ENCODE results near the gene DDX11.
A peak's percentile ranks its signal among the peaks of the same experiment; 100 is the strongest.
"Not testable (repeated sequence)": the region's sequence is repeated elsewhere in the genome, so short reads cannot be mapped to it uniquely, and the experiment has no call there.

Gene DDX11

DNA sequence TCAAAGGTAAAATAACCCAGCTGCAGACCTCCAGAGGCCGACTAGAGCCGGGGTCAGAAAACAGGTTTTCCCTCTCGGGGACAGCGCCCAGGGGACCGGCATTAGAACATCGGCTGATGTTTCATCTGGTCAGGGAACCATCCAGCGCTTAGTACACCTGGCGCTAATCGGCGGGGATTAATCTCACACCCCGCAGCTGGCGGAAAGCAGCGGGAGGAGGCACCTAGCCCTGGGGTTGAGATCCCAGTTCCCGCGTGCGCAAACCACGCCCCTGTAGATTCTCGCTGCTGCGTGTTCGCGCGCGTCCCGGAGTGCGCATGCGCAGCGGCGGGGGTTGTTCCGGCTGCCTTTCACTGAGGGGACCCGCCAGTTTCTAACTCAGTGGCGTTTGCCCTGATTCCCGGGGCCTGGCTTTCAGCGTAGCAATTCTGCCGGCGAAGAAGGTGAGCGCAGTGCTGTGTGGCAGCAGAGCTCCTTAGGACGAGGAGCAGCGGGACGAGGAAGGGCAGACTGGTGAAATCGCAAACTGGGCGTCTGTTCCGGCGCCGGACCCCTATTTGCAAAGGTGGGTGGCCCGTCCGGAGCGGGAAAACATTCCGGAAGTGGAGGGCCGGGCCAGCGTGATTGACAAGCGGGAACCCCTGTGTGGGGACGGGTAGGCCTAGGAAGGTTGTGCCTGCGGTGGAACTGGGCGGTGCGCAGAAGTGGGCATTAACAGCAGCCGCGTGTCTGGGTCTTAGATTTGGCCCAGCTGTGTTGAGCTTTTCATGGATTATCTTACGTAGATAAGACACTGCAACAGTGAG, at the start of gene DDX11:
DDX11 (plus strand) TSS at position 334 of the 806 bp plus-strand sequence. CDS start 4,534 bp downstream, outside the sequence.
- DNase-seq (ENCODE audit: low read depth): peak; percentile 86
- peak within 1 kb of the TSS; percentile 91 for H3K4me3 ChIP-seq (ENCODE audit: low read depth, low read length)

DNA sequence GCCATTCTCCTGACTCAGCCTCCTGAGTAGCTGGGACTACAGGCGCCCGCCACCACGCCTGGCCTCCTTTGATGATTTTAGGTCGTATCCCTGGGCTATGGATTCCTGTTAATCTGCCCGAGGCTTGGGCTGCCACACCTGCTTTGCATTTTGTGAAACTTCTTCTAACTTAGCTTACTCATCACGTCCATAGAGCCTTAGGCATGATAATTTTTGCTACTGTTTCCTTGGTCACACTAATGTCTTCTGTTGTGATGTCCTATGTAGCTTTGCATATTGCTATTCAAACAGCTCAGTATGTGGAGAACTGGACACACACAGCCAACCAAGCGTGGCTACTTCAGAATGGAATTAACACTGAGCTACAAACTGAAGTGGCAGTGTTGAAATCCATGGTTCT, 47.5 kb upstream of the DDX11 start:
- TF ChIP-seq, protein P1, sequence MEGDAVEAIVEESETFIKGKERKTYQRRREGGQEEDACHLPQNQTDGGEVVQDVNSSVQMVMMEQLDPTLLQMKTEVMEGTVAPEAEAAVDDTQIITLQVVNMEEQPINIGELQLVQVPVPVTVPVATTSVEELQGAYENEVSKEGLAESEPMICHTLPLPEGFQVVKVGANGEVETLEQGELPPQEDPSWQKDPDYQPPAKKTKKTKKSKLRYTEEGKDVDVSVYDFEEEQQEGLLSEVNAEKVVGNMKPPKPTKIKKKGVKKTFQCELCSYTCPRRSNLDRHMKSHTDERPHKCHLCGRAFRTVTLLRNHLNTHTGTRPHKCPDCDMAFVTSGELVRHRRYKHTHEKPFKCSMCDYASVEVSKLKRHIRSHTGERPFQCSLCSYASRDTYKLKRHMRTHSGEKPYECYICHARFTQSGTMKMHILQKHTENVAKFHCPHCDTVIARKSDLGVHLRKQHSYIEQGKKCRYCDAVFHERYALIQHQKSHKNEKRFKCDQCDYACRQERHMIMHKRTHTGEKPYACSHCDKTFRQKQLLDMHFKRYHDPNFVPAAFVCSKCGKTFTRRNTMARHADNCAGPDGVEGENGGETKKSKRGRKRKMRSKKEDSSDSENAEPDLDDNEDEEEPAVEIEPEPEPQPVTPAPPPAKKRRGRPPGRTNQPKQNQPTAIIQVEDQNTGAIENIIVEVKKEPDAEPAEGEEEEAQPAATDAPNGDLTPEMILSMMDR (IDR thresholded peaks at IDR 0.05; ENCODE audit: low read depth, low read length, missing control alignments): no peak
- no peak for DNase-seq (ENCODE audit: low read depth)
- no peak overlapping the region for H3K4me3 ChIP-seq (ENCODE audit: low read depth, low read length)

DNA sequence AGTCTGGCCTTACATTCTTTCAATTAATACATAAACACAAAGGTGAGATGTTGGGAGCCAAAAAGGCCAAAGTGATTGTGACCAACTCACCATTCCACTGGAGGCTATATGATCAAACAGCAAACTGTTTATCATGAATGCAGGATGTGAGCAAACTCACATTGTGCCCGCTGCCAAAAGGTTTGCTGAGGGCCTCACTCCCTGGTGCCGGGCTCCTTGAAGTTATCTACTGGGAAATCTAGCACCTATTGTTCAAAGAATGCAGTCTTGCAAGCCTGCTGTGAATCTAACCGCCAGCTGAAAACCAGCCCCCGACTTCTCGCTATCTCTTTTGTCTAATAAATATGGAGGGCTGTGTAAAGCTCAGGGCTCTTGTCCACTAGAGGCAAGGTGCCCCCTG, 46.7 kb upstream of the DDX11 start:
- DNase-seq (ENCODE audit: low read depth); H3K4me3 ChIP-seq (ENCODE audit: low read depth, low read length): not testable (repeated sequence)

DNA sequence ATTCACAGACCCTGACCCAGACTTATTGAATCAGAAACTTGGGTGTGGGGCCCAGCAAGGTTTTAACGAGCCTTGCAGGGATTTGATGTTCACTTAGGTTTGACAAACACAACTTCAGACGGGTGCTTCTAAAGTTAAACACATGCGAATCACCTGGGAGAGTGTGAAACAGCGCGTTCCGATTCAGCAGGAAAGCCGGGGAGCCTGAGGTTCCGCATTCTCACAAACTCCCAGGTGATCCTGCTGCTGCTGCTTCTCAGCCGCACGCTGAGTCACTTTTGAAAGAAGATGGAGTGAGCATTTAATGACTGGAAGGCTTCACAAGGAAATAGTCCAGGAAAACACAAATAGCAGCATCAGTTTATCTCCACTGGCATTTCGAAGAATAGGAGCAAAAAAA, 44.2 kb upstream of the DDX11 start:
- TF ChIP-seq, protein P1 (IDR thresholded peaks at IDR 0.05; ENCODE audit: low read depth, low read length, missing control alignments): no peak
- no peak overlapping the region for H3K4me3 ChIP-seq (ENCODE audit: low read depth, low read length)
- DNase-seq (ENCODE audit: low read depth): no peak

DNA sequence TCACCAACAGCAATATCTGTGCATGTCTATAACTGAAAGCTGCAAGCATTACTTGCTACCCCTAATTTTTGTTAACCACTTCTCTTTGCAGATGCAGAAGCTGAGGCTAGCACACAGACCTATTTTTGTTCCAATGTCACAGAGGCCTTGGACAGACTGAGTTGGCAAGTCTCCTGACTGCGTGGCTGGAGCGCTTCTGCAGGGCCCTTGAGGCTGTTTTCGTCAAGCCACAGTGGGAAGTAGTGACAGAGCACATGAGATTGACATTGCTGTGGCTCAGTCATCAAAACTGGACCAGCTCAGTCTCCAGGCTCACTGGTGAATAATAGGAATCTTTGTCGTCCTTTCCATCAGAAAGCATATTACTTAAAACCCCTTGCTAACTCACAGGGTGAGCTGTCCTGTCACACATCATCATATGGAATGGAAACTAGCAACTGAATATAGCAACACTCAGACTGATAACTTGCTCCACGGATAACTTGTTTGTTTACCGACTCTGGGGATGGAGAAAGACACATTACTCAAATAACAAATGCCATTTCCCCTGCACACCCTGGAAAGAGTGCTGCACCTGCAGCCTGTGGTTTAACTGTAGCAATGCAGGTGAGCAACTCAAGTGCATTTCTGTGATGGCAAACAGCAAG, 43.6 kb upstream of the DDX11 start:
- TF ChIP-seq, protein P1 (IDR thresholded peaks at IDR 0.05; ENCODE audit: low read depth, low read length, missing control alignments): no peak
- H3K4me3 ChIP-seq (ENCODE audit: low read depth, low read length): no peak overlapping the region
- no peak for DNase-seq (ENCODE audit: low read depth)

DNA sequence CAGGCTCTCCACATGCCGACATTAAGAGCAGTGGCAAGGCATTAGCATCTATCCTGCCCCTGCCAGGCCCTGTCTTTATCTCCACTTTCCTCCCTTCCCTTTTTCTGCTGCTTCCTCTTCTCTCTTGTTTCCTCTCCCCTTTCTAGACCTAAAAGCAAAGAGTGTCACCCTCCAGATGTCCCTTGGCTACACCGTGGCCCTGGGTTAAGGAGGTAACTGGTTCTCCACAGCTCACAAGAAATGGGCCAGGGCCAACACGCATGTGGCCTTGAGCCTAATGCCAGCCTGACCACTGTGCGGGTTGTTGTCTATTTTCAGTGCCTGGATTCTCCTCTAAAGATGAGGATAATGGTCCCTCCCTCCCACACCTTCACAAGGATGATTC, 41.7 kb upstream of the DDX11 start:
- TF ChIP-seq, protein P1 (IDR thresholded peaks at IDR 0.05; ENCODE audit: low read depth, low read length, missing control alignments): no peak

DNA sequence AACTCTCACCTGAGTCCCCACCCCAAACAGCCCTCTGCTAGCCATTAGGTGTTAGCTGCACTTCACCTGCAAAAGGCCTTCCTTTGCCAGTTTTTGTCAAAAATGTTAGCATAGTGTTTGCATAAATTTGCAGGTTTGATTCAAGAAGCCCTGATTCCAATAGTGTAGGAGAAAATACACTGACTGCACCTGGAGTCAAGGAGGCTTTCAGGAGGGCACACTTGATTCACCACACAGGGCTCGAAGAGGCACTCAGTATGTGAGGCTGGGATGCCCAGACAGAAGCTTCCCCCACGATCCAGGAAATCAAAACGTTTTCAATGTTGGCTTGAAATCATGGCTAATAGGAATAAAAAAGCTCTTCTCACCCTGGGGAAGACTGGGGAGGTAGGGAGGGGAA, 40.5 kb upstream of the DDX11 start:
- TF ChIP-seq, protein P1 (IDR thresholded peaks at IDR 0.05; ENCODE audit: low read depth, low read length, missing control alignments): no peak
- DNase-seq (ENCODE audit: low read depth): no peak

More for the DNA sequence above, 41.7 kb upstream of the DDX11 start:
- H3K4me3 ChIP-seq (ENCODE audit: low read depth, low read length): no peak overlapping the region
- DNase-seq (ENCODE audit: low read depth): no peak

DNA sequence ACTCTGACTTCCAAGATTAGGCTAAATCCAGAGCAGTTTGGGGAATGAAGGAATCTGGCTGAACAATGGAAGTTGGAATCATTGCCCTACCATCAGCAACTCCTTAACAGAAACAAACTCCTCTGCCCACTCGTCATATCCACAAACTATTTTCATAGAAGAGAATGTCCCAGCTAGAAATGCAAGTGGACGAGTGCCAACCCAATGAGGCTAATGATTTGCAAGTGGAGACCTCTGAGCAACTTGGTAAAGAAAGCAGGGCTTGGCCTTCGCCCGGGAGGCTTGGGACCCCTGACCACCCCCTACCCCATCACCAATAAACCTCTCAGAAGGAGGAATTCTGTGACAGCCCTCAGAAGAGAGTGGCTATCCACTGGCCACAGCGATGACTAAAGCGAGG, 40.0 kb upstream of the DDX11 start:
- TF ChIP-seq, protein P1 (IDR thresholded peaks at IDR 0.05; ENCODE audit: low read depth, low read length, missing control alignments): no peak
- no peak for DNase-seq (ENCODE audit: low read depth)
- no peak overlapping the region for H3K4me3 ChIP-seq (ENCODE audit: low read depth, low read length)

More for the DNA sequence above, 40.5 kb upstream of the DDX11 start:
- H3K4me3 ChIP-seq (ENCODE audit: low read depth, low read length): no peak overlapping the region
